PFSK-1 (cell line): ENCODE measurements around the gene PCED1A.

Experiments used
- FOXP2 ChIP-seq: optimal IDR thresholded peaks from 2 replicates; pipeline ENCODE3; 2011; ENCODE audit warnings: borderline replicate concordance, control low read depth, inconsistent platforms; ENCODE audit not compliant: insufficient read depth; ENCODE audit errors: extremely low read length, extremely low read depth
- POLR2AphosphoS5 ChIP-seq: IDR thresholded peaks from 2 replicates; pipeline ENCODE4 v1.6.1; 2012; ENCODE audit warnings: low read depth, mild to moderate bottlenecking, control low read depth, low read length, moderate library complexity
- SIN3A ChIP-seq: IDR thresholded peaks from 2 replicates; pipeline ENCODE4 v1.6.1; 2012; ENCODE audit warnings: mild to moderate bottlenecking, low read length, moderate library complexity, borderline replicate concordance; ENCODE audit not compliant: insufficient read depth
- TAF1 ChIP-seq: IDR thresholded peaks from 2 replicates; pipeline ENCODE4 v1.6.1; 2012; ENCODE audit warnings: low read length, control low read depth, borderline replicate concordance; ENCODE audit not compliant: insufficient read depth
- TF ChIP-seq, protein P1 (sequence below), 2 experiments: IDR thresholded peaks; 2 replicates each; pipeline versions ENCODE4 v1.6.1 to v1.8.0; 2011 to 2012; ENCODE audit warnings: low read depth in 2 of 2, low read length in 2 of 2, control low read depth in 1 of 2, inconsistent platforms in 1 of 2, mild to moderate bottlenecking in 1 of 2, moderate library complexity in 1 of 2; ENCODE audit not compliant: insufficient read depth in 1 of 2

The PCED1A gene

DNA sequence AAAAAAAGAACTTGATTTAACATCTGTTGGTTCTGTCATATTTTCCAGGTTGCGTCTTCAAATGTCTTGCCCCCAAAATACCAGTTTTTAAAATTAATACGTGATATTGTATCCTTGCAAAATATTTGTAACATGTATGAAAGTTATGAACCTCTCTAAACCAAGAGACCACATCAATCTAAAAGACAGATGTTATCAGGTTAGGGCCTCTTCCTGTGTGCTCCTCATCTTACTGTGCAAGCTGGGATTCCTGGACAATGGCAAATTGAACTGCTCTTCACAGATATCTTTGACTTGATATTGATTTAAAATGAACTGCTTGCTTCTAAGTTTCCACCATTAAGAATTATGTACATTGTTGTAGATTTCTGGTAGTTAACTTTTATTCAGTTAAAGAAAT, 14.7 kb downstream of the PCED1A start:
- TF ChIP-seq FOXP2 (no peak), TAF1 (no peak), POLR2AphosphoS5 (no peak), SIN3A (no peak)
- TF ChIP-seq, protein P1, sequence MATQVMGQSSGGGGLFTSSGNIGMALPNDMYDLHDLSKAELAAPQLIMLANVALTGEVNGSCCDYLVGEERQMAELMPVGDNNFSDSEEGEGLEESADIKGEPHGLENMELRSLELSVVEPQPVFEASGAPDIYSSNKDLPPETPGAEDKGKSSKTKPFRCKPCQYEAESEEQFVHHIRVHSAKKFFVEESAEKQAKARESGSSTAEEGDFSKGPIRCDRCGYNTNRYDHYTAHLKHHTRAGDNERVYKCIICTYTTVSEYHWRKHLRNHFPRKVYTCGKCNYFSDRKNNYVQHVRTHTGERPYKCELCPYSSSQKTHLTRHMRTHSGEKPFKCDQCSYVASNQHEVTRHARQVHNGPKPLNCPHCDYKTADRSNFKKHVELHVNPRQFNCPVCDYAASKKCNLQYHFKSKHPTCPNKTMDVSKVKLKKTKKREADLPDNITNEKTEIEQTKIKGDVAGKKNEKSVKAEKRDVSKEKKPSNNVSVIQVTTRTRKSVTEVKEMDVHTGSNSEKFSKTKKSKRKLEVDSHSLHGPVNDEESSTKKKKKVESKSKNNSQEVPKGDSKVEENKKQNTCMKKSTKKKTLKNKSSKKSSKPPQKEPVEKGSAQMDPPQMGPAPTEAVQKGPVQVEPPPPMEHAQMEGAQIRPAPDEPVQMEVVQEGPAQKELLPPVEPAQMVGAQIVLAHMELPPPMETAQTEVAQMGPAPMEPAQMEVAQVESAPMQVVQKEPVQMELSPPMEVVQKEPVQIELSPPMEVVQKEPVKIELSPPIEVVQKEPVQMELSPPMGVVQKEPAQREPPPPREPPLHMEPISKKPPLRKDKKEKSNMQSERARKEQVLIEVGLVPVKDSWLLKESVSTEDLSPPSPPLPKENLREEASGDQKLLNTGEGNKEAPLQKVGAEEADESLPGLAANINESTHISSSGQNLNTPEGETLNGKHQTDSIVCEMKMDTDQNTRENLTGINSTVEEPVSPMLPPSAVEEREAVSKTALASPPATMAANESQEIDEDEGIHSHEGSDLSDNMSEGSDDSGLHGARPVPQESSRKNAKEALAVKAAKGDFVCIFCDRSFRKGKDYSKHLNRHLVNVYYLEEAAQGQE (IDR thresholded peaks at IDR 0.05; ENCODE audit: insufficient read depth in 1 of 2, low read depth in 2 of 2, low read length in 2 of 2), result no peak

DNA sequence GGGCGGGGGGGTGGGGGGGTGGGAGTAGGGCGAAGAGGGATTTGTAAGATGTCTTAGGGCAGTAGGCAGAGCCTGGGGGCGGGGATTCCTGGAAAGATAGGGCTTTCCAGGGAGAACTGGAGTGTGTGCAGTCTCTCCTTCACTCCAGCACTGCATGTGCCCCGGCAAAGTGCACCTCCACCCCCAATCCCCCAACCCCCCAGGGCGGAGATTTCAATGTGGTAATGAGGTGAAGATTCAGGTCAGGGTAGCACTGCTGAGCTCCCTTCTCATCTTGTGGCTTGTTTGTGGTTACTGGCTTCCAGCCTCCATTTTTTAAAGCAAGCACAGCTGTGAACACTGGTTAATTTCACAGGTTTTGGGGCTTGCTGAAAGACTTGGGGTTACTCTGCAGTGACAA, 18.4 kb downstream of the PCED1A start:
- no peak for TF ChIP-seq TAF1
- TF ChIP-seq, protein P1 (IDR thresholded peaks at IDR 0.05; ENCODE audit: insufficient read depth in 1 of 2, low read depth in 2 of 2, low read length in 2 of 2), result no peak
- TF ChIP-seq FOXP2, result no peak
- TF ChIP-seq SIN3A, result no peak
- no peak for TF ChIP-seq POLR2AphosphoS5

DNA sequence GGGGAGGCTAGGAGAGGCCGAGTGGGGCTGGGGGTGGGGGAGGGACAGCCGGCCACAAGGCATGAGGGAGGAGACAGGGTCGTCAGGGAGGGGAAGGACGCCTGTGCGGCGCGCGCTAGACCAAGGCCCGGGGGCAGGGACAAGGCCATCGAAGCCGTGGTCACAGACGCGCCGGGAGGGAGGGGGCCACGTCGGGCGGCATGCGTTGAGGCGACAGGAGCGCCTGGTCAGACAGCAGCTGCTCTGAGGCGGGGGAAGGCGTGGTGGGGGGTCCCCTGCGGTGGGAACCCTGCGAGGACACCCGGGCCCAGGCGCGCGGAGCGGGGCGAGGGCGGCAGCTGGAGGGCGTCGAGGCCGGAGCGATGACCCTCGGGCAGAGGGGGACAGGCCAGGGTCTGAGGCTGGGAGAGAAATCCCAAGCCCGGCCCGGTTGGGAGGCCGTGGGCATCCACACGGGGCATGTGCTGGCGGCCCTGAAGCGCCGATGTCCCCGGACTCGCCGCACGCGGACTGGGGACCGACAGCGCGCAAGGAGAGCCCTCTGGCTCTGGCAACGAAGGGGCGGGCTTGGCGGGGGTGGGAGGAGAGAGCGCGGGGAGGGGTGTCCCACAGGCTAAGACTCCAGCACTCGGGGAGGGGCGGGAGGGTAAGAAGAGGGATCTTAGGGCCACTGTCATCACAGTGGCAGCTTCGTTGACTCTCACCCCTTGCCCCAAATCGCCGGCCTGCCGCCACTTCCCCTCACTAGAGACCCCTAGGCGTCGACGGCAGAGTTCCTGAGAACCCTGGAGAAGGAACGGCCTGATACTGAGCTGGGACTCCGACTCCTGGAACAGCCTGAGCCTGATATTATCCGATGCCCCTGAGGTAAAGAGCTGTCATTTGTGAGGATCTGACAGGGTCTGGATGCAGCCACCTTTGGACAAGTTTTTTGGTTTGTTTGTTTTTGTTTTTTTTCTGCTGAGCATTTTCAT, 19.3 kb downstream of the PCED1A start:
- TF ChIP-seq POLR2AphosphoS5, result no peak
- TF ChIP-seq, protein P1 (IDR thresholded peaks at IDR 0.05; ENCODE audit: insufficient read depth in 1 of 2, low read depth in 2 of 2, low read length in 2 of 2), result no peak
- no peak for TF ChIP-seq FOXP2
- TF ChIP-seq SIN3A, result no peak

DNA sequence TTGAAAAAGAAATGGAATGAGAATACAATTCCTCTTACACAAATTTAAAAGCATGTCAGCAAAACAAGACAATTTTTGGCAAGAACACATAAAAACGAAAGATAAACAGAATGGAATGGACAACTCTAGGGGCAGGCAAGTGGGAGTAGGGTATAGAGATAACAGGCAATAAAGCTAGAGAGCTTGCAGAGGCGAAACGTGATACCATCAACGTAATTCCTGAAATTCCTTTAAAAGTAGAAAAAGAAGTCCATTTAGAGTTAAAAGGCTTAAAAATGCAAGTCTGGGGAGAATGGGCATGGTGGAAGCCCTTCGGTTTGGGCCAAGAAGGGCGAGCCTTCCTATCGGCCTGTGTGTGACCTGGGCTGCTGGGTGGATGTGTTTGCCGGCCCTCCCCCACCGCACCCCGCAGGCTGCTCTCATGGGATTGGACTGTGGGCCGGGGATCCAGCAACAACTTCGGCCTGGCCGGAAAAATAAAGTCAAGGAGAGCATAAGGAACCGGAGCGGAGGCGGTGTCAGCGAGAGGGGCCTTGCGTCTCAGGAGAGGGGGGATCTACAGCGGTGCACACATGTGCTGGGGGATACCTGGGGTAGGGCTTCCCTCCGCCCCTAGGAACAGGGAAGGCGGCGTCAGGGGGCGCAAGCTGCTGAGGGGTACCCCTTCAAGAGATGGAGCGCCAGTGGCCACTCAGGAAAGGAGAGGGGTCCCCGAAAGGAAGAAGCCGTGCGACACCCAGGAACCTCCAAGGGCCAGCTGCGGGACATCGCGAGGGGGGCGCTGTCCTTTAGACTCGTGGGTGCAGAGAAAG, 20.2 kb downstream of the PCED1A start:
- no peak for TF ChIP-seq TAF1
- no peak for TF ChIP-seq SIN3A
- TF ChIP-seq POLR2AphosphoS5, result no peak
- TF ChIP-seq FOXP2, result no peak
- TF ChIP-seq, protein P1 (IDR thresholded peaks at IDR 0.05; ENCODE audit: insufficient read depth in 1 of 2, low read depth in 2 of 2, low read length in 2 of 2), result no peak
